Esophagus muscularis mucosa (tissue), 4 donors: Measurements from ENCODE around the gene B4GALT6. TPM values are rescaled to one million over a fixed set of nuclear protein-coding genes. Genes with fewer than 3 reads are reported as not detected.

Experiments used
- DNase-seq: peaks from one replicate; pipeline ENCODE4 v3.0.0-alpha.2; 2017; ENCODE audit errors: extremely low spot score
- H3K27ac ChIP-seq, 4 donors: fragments of 200-600 bp; sonication (generic); replicated peaks in 1 of 4; 1 replicate in 3 of 4; 2 replicates in 1 of 4; pipeline ENCODE4 v1.5.1; 2016 to 2019; ENCODE audit warnings: mild to moderate bottlenecking in 1 of 4
- H3K27me3 ChIP-seq, 4 donors: fragments of 200-600 bp; sonication (generic); one replicate each; pipeline versions ENCODE4 v1.5.1 to v1.6.0; 2016 to 2019
- H3K36me3 ChIP-seq, 4 donors: fragments of 200-600 bp; sonication (generic); one replicate each; pipeline ENCODE4 v1.5.1; 2016 to 2019
- H3K4me1 ChIP-seq, 4 donors: fragments of 200-600 bp; sonication (generic); one replicate each; pipeline ENCODE4 v1.5.1; 2016 to 2019
- H3K4me3 ChIP-seq, 4 donors: fragments of 200-600 bp; sonication (generic); 1 replicate in 2 of 4; 2 replicates in 2 of 4; pipeline ENCODE4 v1.5.1; 2016 to 2019; ENCODE audit warnings: mild to moderate bottlenecking in 4 of 4, moderate library complexity in 1 of 4
- H3K9me3 ChIP-seq, 4 donors: fragments of 200-600 bp; sonication (generic); 1 replicate in 3 of 4; 2 replicates in 1 of 4; pipeline ENCODE4 v1.5.1; 2016 to 2019
- CTCF ChIP-seq, 3 experiments: fragments of 200-600 bp in 2 of 3; fragments of 450-650 bp in 1 of 3; sonication (generic) in 2 of 3; IDR thresholded peaks; one replicate each; pipeline ENCODE4 v1.5.1; 2017 to 2019; ENCODE audit warnings: antibody characterized with exemption in 3 of 3, mild to moderate bottlenecking in 2 of 3, moderate library complexity in 1 of 3
- EP300 ChIP-seq: sonication (generic); formaldehyde crosslinking; IDR thresholded peaks from one replicate; pipeline ENCODE4 v1.6.1; 2017; ENCODE audit warnings: antibody characterized with exemption
- POLR2A ChIP-seq: fragments of 450-650 bp; IDR thresholded peaks from one replicate; pipeline ENCODE4 v1.6.1; 2017; ENCODE audit warnings: antibody characterized with exemption, moderate library complexity, mild to moderate bottlenecking, low read depth
- POLR2AphosphoS5 ChIP-seq, 2 donors: sonication (generic); formaldehyde crosslinking; IDR thresholded peaks; one replicate each; pipeline ENCODE4 v1.6.1; 2017; ENCODE audit warnings: antibody characterized with exemption in 2 of 2
- WGBS: methylation state at CpG from one replicate; pipeline ENCODE4 v1.1.5; 2018; 5-methylcytosine and 5-hydroxymethylcytosine counted together
- intact Hi-C: fragments of 100-400 bp; cut with DNase I; formaldehyde crosslinking; loops from one replicate; pipeline ENCODE4 v1.15.1; 2023
- total RNA-seq, 4 donors: library from RNA; depleted of rRNA; stranded (reverse); fragments of >200 nt; gene quantifications; one replicate each; pipeline versions ENCODE4 v1.1.0 to v1.2.1, GENCODE V29; 2016

The B4GALT6 gene
- total RNA-seq, 4 donors from 2014 or later, result 4.5 to 12.0 (median 8.0) TPM

GRCh38 chr18:31675404-31675803 lies 9.0 kb downstream of the B4GALT6 start:
- no peaks in the 10 kb centered on the region for H3K36me3 ChIP-seq
- no peak for DNase-seq
- intact Hi-C loops, result no loop called here
- H3K9me3 ChIP-seq, result no peaks in the 10 kb centered on the region
- TF ChIP-seq EP300 (no peak), POLR2A (no peak), POLR2AphosphoS5 (IDR thresholded peaks at IDR 0.05) (no peak), CTCF (IDR thresholded peaks at IDR 0.05) (no peak)
- no peak overlapping the region for H3K27ac ChIP-seq
- H3K4me3 ChIP-seq, result no peak overlapping the region
- peaks cover 11 to 40% (median 34%) of the 10 kb centered on the region in 4 donors for H3K4me1 ChIP-seq
- H3K27me3 ChIP-seq, result no peaks in the 10 kb centered on the region

- Histone ChIP-seq H3K27me3 (no peaks in the 10 kb centered on the region), H3K9me3 (no peaks in the 10 kb centered on the region), H3K36me3 (no peaks in the 10 kb centered on the region), H3K27ac (peak overlapping the region in 1 of 4 donors; percentile 3), H3K4me3 (no peak overlapping the region), H3K4me1 (peaks cover 0 to 19% (median 15%) of the 10 kb centered on the region in 4 donors)
- intact Hi-C loops, result no loop called here
- TF ChIP-seq POLR2AphosphoS5 (IDR thresholded peaks at IDR 0.05) (no peak), CTCF (IDR thresholded peaks at IDR 0.05) (no peak)
- DNase-seq, result no peak
Observed at GRCh38 chr18:31672628-31673135, 11.7 kb downstream of the B4GALT6 start.

DNA sequence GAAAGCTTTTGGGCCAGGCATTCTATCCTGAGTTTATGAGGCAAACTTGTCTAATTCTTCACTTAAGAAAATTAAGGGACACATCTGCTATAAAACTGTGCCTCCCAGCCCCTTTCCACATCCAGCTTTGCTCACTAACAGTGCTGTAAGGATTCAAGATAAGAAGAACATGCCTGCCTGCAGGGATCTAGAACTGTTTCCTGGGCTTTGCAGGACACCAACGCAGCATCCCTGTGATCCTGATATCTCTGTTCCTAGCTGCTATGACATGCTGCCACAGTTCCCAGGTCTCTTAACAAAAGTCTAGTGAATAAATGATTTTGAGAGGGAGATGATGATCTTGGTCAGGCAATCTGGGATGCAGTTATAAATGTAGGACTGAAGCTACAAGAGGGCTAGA lies 12.4 kb downstream of the B4GALT6 start:
- no peak overlapping the region for H3K27ac ChIP-seq
- H3K4me3 ChIP-seq, result no peak overlapping the region
- H3K4me1 ChIP-seq, result peaks cover 0 to 15% (median 13%) of the 10 kb centered on the region in 4 donors
- 100% methylated on average over 1 of the region's 1 CpG for WGBS
- intact Hi-C loops, result no loop called here
- H3K9me3 ChIP-seq, result no peaks in the 10 kb centered on the region
- H3K27me3 ChIP-seq, result no peaks in the 10 kb centered on the region
- no peak for TF ChIP-seq EP300
- no peak for TF ChIP-seq CTCF (IDR thresholded peaks at IDR 0.05)
- no peak for TF ChIP-seq POLR2A
- TF ChIP-seq POLR2AphosphoS5 (IDR thresholded peaks at IDR 0.05), result no peak
- no peak for DNase-seq
- no peaks in the 10 kb centered on the region for H3K36me3 ChIP-seq

- no peak for TF ChIP-seq CTCF (IDR thresholded peaks at IDR 0.05)
- no peak for TF ChIP-seq POLR2A
- no peak for TF ChIP-seq POLR2AphosphoS5 (IDR thresholded peaks at IDR 0.05)
- no peak for TF ChIP-seq EP300
- no peak overlapping the region for H3K4me3 ChIP-seq
- H3K27ac ChIP-seq, result no peak overlapping the region
- H3K36me3 ChIP-seq, result no peaks in the 10 kb centered on the region
- H3K27me3 ChIP-seq, result no peaks in the 10 kb centered on the region
- peaks cover 0 to 15% (median 13%) of the 10 kb centered on the region in 4 donors for H3K4me1 ChIP-seq
- intact Hi-C loops, result no loop called here
- no peaks in the 10 kb centered on the region for H3K9me3 ChIP-seq
- 92% methylated on average over 2 of the region's 2 CpGs for WGBS
- no peak for DNase-seq
Observed at GRCh38 chr18:31669541-31669940, 14.8 kb downstream of the B4GALT6 start.

DNA sequence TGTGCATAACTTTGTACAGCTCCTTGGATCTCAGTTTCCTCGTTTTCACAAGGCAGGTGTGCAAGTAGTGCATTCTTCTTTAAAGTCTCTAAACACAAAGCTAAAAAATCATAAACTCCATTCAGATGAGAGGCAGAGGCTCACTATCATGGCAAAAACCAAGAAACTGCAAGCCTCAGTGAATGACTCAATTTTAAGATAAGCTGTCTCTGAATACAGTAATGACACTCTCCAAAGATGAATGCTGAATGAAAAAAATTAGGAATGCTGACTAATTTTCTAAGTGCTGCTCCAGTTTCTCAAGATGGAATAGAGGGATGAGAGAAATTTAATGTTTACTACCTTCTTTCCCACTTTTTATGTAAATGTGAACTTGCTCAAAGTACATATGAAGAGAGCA lies 17.2 kb downstream of the B4GALT6 start:
- no peak overlapping the region for H3K4me3 ChIP-seq
- no peaks in the 10 kb centered on the region for H3K9me3 ChIP-seq
- 73% methylated on average over 1 of the region's 1 CpG for whole genome bisulfite sequencing
- intact Hi-C loops, result no loop called here
- no peak for DNase-seq
- H3K4me1 ChIP-seq, result peaks cover 0 to 3% (median under 1%) of the 10 kb centered on the region in 4 donors
- TF ChIP-seq CTCF (IDR thresholded peaks at IDR 0.05), result no peak
- no peak for TF ChIP-seq EP300
- H3K27me3 ChIP-seq, result no peaks in the 10 kb centered on the region
- H3K36me3 ChIP-seq, result no peaks in the 10 kb centered on the region
- no peak overlapping the region for H3K27ac ChIP-seq
